Kidney tubule cell (primary cell): ENCODE data around the gene MAP6D1.
A peak's percentile ranks its signal among the peaks of the same experiment; 100 is the strongest.

ENCODE experiments used
- DNase-seq: peaks from one replicate; pipeline ENCODE4 v3.0.0-alpha.2; 2018; ENCODE audit warnings: low spot score

Gene MAP6D1

DNA sequence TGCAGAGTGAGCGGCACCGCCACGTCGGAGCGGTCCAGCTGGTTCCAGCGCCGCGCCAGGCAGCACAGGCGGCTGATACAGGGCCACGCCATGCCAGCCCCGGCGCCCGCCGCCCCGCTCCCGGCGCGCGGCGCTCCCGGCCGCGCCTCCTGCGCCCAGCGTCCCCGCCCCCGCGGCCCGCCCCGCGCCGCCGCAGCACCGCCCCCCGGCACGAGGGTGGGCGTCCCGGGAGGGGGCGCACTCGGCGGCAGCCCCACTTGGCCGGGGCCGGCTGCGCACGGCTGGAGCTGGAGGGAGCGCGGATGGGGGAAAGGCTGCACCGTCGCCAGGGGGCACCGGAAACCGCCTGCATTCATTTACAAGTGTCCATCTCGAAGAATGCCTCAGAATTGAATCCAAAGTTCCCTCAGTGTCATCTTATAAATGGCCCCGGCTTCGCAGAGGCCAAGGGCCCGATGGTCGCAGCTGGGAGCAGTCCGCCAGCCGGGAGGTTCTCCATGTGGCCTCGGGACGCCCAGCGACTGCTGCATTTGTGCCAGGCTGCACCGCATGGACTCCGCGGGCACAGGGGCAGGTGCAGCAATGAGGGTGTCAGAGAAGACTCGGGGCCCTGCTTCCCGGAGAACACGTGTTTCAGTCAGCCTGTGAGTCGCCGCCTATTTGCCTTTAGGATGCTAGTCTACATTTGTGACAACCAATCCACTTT, at the start of gene MAP6D1:
MAP6D1 (minus strand) TSS at position 122 of the 706 bp plus-strand sequence; CDS start at position 92, 30 bp downstream.
- DNase-seq: peak; percentile 62

GRCh38 chr3:183873914-183874313, 48.5 kb upstream of the MAP6D1 start:
- no peak for DNase-seq

DNA sequence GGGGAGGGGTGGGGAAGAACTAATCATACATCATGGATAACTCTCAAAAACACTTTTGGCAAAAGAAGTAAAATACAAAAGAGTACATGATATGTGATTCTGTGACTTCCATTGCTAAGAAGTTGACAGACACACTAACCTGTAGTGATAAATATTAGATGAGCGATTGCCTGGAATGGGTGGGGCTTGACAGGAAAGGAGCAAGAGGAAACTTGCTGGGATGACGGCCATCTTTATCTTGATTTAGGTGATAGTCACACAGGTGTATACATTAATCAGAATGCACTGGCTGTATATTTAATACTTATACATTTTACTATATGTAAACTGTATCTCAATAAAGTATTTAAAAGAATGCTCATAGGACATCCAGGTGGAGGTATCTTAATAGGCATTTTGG, 46.2 kb upstream of the MAP6D1 start:
- DNase-seq: no peak

GRCh38 chr3:183870563-183870962, 45.2 kb upstream of the MAP6D1 start:
- DNase-seq: no peak

GRCh38 chr3:183868796-183869195, 43.4 kb upstream of the MAP6D1 start:
- DNase-seq: no peak

- peak; percentile 64 for DNase-seq
Observed at GRCh38 chr3:183862610-183863009, 37.2 kb upstream of the MAP6D1 start.

GRCh38 chr3:183857863-183858262, 32.5 kb upstream of the MAP6D1 start:
- no peak for DNase-seq

DNA sequence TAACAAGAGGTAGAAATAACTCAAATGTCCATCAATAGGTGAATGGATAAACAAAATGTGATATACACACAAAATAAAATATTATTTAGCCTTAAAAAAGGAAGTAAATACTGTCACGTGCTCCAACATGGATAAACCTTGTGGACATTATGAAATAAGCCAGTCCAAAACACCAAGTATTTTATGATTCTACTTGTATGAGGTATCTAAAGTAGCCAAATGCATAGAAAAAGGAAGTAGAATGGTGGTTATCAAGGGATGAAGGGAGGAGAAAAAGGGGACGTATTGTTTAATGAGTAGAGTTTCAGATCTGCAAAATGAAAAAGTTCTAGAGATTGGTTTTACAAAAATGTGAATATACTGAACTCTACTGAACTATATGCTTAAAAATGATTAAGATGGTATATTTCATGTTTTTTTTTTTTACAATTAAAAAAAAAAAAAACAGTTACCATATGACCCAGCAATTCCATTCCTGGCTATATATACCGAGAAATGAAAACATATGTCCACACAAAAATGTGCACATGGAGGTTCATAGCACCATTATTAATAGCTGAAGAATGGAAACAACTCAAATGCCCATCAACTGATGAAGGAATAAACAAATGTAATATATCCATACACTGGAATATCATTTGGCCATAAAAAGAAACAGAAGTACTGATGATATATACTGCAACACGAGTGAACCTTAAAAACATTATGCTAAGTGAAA, 29.1 kb upstream of the MAP6D1 start:
- no peak for DNase-seq

- DNase-seq: peak; percentile 72
Observed at GRCh38 chr3:183845608-183846288, 20.4 kb upstream of the MAP6D1 start.

DNA sequence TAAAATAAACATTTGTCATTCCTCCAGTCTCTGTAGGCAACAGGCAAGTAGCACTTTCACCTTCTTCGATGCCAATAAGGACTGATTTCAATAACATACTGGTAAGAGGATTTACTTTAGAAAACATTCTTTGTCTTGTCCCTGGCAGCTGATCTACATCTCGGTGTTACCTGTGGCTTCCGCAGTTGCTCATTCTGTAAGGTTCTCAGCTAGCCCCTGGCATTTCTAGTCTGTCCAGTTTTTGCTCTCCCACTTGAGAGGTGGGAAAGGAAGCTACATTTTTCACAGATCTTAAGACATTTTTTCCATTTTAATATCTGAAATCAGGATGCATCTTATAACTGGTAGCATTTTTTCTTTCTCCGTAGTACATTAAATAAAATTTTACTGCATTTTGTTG, 19.7 kb upstream of the MAP6D1 start:
- DNase-seq: no peak

- DNase-seq: peak; percentile 56
Observed at GRCh38 chr3:183844606-183845005, 19.2 kb upstream of the MAP6D1 start.

GRCh38 chr3:183839751-183840150, 14.4 kb upstream of the MAP6D1 start:
- no peak for DNase-seq

- DNase-seq: no peak
Observed at GRCh38 chr3:183837894-183838293, 12.5 kb upstream of the MAP6D1 start.

DNA sequence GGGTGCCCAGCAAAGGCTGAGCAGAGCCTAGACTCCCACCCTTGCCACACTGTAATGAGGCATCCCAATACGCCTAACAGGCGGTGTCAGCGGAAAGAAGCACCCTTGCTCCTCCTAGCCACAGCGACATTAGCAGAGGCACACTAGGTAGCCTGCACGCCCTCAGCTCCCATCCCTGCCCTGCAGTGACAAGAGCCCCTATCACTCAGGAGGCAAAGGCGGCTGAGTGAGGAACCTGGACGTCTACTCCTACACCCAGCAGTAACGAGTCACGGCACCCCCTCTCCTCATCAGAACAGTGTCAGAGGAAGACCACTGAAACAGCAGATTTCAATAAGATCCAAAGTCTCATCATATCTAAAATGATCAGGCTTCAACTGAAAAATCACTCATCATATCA, 12.0 kb upstream of the MAP6D1 start:
- no peak for DNase-seq

DNA sequence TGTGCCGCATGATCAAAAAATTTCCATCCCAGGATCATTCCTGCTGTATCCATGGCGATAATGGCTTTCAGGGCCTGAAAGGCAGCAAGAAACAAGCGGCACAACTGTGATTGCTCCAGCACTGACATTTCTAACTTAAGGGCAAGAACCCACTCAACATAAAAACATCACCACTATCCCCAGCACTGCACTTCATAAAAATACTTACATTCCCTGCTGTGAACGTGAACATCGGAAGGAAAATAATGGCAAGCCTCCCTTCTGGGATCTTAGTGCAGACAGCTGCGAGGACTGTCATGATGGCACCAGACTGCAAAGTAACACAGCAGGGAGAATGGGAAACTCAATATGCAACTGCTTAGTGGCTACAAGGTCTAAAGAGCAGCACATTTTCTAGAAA, 8.1 kb upstream of the MAP6D1 start:
- no peak for DNase-seq

DNA sequence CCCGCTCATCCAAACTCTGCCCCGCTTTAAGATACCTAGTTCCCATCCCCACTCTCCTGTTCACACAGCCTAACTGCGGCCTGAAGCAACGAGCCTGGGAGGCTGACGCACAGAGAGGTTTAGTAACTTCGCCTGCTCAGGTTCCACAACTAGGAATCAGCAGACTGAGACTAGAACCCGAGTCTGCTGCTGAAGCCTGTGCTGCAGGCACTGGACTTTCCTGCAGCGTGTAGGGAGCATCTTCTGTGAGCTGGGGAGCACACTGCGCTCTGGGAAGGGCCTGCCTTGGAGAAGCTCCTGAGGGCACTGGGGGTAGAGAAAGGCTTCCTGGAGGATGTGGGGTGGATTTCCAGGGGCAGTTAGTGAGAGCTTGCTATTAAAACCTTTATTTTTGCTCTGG, 4.8 kb upstream of the MAP6D1 start:
- no peak for DNase-seq

DNA sequence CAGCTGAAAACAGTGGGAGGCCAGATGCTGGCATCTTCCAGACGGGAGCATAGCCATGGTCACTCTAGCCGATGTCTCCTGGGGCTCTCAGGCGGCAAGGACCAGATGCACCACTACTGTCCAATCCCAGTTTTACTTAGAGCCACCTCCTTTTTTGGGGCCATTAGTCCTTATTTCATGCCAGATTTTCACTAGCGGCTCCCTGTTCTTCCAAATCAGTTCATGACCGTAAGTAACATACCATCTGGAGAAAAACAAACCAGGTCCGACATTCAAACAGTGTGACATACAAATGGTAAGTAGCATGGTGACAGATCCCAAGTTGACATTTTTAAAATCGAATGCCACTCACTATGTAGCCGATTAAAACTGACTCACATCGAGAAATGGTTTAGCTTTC, 4.1 kb upstream of the MAP6D1 start:
- DNase-seq: no peak

- no peak for DNase-seq
Observed at GRCh38 chr3:183828538-183828870, 3.1 kb upstream of the MAP6D1 start.

GRCh38 chr3:183827809-183828537, 2.6 kb upstream of the MAP6D1 start:
- DNase-seq: no peak

GRCh38 chr3:183826448-183827250, 1.3 kb upstream of the MAP6D1 start:
- DNase-seq: no peak

DNA sequence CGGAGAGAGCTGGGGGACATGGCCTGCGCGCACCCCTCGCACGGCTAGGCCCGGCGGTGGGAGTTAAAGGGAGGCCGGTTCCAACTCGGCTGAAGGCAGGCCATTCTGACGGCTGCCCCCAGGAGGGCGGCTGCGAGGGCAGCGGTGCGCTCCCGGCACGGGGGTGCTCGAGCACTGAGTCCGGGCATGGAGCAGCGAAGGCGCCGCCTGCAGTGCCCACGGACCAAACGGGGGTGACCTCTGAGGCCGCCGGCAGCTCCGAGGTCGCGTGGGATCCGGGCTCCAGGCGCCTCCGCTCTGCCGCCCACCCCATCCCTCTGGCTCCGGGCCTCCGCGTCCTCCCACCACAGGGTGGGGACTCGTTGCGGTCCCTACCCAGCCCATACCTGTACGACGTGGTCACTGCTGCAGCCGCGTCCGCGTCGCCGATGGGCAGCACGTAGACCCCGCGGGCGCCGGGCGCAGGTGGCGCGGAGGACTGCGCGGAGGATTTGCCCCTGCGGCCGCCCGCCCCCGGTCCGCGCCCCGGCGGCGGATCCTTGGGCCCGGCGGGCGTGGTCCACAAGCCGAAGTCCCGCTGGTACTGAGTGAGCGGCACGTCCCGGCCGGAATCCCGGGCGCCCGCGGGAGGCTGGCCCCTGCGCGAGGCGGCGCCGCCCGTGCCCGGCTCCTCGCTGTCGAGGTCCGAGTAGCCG, 469 bp downstream of the MAP6D1 start:
- peak; percentile 23 for DNase-seq
